ENCODE data around the gene TIAL1.
"Not testable (repeated sequence)": the region's sequence is repeated elsewhere in the genome, so short reads cannot be mapped to it uniquely, and the experiment has no call there.

The TIAL1 gene
- total RNA-seq = 9.5 to 77.2 (median 27.4) reads per million in 18 experiments

DNA sequence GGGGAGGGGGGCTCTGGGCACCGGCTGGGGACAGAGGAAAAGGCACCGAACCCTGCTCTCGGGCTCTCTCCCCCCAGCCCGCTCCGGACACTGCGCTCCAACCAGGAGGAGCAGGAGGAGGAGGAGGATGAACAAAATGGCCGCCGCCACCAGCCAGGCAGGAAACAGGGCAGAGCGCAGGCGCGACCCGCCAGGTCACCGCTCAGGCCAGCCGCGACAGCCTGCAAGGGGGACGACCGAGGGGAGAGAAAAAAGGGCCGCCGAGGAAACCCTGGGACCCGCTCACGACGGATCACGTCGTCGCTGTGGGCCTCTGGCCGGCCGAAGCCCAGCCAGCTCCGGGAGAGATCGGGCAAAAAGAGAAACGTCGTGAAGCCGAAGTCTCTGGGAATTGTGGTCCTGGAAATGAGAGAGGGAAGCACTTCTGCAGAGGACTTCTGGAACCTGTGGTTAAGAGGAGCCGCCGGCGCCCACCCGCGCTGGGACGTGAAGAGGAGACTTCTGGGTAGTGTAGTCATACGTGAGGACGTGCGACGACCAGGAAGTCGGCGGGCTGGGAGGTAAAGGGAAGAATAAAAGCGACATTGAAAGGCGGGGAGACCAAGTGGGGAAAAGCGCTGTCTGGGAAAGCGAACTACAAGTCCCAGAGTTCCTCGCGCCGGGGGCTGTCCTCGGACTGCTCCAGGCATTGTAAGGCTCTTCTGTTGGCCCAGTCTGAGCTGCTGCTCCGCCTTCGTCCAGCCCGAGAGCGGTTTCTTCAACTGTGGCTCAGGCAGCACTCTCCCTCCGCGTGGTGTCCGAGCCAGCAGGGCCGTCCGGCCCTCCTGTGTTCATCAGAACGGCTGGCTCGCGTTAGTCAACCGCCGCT lies at the start of gene TIAL1:
Gene TIAL1, minus strand, starts transcription at position 428 of the 868 bp plus-strand sequence. CDS start 499 bp downstream, outside the sequence.
- peak; percentile 99 for DNase-seq

GRCh38 chr10:119644994-119645393 lies 48.2 kb upstream of the TIAL1 start:
- DNase-seq = no peak

DNA sequence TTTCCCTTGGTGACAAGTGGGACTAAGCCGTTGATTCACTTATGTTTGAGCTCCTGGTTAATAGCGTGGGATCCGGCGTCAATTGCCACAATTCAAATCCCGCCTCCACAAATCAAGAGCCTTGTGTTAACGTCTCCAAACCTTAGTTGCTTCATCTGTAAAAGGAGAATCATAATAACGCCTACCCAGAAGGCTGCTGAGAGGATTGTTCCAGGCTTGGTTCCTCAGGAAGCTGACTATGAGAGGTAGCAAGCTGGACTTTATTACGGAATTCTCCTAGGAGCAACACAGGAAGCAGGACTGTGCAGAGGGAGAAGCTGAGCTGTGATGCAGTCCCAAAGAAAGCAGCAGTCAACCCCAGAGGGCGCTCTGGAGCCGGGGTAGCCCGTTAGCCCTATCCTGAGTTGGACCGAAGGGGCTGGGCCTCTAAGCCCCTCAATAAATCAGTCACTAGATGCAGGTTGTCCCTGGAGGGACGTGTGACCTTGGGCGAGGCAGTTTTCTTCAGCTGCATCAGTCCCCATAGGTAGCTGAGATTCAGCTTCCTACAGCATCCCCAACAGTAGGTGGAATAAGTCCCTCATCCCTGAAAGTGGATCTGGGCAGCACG lies 47.5 kb upstream of the TIAL1 start:
- DNase-seq = no peak

- DNase-seq = no peak
Observed at GRCh38 chr10:119643306-119644204, 46.8 kb upstream of the TIAL1 start.

- DNase-seq = no peak
Observed at GRCh38 chr10:119642556-119643111, 45.9 kb upstream of the TIAL1 start.

- DNase-seq = no peak
Observed at GRCh38 chr10:119640875-119641526, 44.2 kb upstream of the TIAL1 start.

DNA sequence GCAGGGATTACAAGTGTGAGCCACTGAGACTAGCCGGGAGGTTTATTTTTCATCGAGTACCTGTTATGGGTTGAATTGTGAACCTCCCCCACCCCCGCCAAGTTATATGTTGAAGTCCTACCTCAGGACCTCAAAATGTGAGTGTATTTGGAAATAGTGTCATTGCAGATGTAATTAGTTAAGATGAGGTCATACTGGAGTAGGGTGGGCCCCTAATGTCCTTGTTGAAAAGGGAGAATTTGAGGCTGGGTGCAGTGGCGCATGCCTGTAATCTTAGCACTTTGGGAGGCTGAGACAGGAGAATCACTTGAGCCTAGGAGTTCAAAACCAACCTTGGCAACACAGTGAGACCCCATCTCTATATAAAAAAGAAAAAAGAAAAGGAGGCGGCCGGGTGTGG lies 43.6 kb upstream of the TIAL1 start:
- DNase-seq = no peak

DNA sequence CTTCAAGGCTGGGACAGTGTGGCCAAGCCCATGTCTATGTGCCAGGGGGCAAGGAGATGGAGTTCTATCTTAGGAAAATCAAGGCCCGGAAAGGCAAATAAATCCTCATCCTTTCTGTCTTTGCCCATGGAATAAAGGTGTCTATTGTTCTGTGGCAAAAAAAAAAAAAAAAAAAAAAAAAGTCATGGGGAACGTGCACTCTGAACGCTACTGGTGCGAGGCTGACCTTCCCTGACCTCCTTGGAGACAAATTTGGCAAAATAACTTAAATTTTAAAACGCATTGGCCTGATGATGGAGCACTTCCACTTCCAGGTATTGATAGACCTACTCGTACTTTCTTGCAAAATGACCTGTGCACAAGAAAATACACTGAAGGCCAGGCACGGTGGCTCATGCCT lies 42.2 kb upstream of the TIAL1 start:
- DNase-seq = no peak

DNA sequence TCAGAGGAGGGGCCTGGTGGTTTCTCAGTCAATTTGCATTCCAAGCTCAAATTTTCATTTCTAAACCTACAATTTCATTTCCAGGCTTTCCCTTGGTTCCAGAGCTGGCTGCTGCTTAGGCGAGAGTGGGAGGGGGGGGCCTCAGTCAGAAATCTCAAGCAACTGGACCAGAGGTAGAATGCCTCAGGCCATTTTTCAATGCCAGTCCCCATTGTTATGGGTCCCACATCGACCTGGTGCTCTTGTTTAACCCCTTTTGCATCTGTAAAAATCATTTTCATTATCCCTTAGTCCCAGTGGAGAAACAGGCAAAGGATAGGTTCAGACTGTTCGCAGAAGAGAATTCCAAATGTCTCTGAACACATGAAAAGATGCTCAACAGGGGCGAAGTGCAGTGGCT lies 40.9 kb upstream of the TIAL1 start:
- DNase-seq = no peak

DNA sequence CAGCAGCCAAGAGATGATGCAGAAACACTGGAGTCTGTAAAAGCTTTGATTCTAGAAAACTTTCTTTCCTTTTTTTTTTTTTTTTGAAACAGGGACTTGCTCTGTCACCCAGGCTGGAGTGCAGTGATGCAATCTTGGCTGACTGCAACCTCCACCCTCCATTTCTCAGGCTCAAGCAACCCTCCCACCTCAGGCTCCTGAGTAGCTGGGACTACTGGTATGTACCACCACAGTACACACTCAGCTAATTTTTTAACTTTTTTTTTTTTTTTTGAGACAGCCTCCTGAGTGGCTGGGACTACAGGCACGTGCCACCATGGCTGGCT lies 37.4 kb upstream of the TIAL1 start:
- DNase-seq = peak; percentile 46 to 70

DNA sequence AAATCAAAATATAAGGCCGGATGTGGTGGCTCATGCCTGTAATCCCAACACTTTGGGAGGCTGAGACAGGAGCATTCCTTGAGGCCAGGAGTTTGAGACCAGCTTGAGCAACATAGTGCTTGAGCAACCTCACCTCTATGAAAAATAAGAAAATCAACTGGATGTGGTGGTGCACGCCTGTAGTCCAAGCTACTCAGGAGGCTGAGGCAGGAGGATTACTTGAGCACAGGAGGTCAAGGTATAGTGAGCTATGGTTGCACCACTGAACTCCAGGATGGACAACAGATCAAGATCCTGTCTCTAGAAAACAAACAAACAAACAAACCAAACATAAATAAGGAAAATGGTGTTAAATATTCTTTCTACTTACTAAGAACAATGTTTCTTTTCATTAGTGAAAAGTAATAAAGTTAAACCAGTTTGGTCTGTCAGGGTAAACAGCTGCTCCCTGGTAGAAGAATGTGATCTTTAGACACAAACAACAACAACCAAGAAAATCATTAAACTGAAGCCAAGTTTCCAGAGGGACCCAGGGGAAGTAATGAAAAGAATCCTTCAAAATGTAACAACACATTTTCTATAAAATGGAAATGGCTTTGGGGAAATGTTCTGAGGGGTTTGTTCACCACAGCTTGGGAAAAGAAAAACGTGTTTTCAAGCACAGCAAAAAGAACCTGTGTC lies 36.9 kb upstream of the TIAL1 start:
- DNase-seq = no peak

DNA sequence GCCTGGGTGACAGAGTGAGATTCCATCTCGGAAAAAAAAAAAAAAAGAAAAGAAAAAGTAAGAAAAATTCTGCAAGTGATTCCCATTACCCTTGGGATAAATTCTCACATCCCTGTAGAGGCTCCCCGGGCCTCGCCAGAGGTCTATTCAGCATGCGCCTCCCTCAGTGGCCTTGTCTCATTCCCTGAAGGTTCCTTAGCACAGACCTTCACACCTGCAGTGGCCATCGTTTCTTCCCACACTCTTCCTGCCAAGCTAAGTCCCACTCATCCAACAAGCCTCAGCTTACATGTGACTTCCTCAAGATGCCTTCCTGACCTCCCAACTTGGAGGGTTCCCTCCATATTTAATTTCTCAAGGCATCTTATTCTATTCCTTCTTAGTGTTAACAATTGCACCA lies 33.5 kb upstream of the TIAL1 start:
- no peak for DNase-seq

GRCh38 chr10:119625570-119626280 lies 29.0 kb upstream of the TIAL1 start:
- no peak for DNase-seq

- no peak for DNase-seq
Observed at GRCh38 chr10:119621078-119621384, 24.3 kb upstream of the TIAL1 start.

- DNase-seq = no peak
Observed at GRCh38 chr10:119620241-119621077, 23.7 kb upstream of the TIAL1 start.

DNA sequence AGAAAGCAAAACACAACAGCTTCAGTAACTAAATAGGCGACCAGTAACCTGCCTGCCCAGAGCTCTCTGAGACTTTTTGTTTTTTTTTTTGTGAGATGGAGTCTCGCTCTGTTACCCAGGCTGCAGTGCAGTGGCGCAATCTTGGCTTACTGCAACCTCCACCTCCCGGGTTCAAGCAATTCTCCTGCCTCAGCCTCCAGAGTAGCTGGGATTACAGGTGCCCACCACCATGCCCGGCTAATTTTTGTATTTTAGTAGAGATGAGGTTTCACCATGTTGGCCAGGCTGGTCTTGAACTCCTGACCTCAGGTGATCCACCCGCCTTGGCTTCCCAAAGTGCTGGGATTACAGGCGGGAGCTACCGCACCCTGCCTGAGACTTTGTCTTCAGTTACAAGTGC lies 23.0 kb upstream of the TIAL1 start:
- DNase-seq = not testable (repeated sequence)

DNA sequence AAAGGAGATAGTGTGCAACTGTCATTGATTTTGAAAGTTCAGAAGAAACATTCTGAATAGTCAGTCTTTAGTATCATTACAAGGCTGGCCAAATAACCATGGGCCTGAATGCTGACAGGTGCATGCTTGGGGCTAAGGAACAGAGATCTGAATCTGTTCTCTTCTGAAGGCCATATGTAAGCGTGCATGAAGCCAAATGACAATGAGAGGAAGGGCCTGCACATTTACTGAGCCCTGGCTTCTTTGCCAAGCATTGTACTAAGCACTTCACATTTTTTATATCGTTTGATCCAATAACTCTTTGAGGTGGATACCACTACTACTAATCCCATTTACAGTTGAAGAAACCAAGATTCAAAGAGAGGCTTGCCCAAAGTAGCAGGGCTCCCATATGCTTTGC lies 22.5 kb upstream of the TIAL1 start:
- no peak for DNase-seq

DNA sequence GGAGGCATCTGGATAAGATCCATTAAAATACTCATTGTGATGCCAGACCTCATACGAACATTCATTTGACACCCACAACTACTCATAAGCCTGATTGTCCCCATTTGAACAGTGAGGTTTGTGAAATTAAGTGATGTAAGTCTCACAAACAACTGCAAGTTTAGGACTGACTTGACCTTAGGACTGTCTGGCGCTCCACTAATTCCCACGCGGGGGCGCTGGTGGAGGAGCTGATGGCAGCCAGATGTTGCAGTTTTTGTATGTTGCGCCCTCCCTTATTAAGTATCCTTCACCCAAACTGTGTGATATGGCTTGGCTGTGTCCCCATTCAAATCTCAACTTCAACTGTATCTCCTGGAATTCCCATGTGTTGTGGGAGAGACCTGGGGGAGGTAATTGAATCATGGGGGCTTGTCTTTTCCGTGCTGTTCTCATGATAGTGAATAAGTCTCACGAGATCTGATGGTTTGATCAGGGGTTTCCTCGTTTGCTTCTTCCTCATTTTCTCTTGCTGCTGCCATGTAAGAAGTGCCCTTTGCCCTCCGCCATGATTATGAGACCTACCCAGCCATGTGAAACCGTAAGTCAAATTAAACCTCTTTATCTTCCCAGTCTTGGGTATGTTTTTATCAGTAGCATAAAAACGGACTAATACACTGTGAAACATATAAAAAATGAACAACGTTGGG lies 20.3 kb upstream of the TIAL1 start:
- DNase-seq = peak; percentile 21 to 25

GRCh38 chr10:119614686-119615085 lies 17.9 kb upstream of the TIAL1 start:
- no peak for DNase-seq

DNA sequence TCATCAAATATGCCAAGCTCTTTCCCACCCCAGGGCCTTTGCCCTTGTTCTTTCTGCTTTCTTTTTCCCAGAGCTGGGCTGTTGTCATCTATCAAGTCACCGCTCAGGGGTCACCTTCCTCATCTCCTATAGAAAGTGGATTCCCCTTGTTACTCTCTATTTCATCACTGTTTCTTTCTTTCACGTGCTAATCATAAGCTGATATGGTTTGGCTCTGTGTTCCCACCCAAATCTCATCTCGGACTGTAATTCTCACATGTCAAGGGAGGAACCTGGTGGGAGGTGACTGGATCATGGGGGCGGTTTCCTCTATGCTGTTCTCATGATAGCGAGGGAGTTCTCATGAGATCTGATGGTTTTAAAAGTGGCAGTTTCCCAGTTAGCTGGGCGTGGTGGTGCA lies 17.0 kb upstream of the TIAL1 start:
- DNase-seq = peak; percentile 51 to 66

Data from inflammatory macrophage (primary cell).